ENCODE data around the gene SERPINA10.

Gene SERPINA10

DNA sequence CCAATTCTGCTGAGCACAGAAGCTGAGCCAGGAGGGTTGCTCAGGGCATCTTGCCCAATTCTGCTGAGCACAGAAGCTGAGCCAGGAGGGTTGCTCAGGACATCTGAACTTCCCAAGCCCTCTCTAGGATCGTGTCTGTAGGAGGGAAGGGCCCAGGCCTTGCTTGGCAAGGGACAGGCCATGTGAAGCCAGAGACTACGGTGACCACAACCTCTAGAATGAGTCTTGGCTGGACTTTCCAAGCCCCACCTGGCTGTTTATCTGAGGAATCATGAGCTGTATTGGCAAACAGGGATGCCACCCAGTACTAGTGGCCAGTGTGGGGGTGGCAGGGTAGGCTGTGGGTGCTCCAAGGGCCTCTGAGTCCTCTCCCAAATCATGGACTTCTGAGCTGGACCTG, 37.8 kb upstream of the SERPINA10 start:
- TF ChIP-seq GABPA (IDR thresholded peaks at IDR 0.05; ENCODE audit: low read depth) (no peak), POLR2AphosphoS5 (IDR thresholded peaks at IDR 0.05; ENCODE audit: low read depth) (no peak), SPI1 (IDR thresholded peaks at IDR 0.05; ENCODE audit: borderline replicate concordance, low read depth) (no peak)
- TF ChIP-seq, protein P1, sequence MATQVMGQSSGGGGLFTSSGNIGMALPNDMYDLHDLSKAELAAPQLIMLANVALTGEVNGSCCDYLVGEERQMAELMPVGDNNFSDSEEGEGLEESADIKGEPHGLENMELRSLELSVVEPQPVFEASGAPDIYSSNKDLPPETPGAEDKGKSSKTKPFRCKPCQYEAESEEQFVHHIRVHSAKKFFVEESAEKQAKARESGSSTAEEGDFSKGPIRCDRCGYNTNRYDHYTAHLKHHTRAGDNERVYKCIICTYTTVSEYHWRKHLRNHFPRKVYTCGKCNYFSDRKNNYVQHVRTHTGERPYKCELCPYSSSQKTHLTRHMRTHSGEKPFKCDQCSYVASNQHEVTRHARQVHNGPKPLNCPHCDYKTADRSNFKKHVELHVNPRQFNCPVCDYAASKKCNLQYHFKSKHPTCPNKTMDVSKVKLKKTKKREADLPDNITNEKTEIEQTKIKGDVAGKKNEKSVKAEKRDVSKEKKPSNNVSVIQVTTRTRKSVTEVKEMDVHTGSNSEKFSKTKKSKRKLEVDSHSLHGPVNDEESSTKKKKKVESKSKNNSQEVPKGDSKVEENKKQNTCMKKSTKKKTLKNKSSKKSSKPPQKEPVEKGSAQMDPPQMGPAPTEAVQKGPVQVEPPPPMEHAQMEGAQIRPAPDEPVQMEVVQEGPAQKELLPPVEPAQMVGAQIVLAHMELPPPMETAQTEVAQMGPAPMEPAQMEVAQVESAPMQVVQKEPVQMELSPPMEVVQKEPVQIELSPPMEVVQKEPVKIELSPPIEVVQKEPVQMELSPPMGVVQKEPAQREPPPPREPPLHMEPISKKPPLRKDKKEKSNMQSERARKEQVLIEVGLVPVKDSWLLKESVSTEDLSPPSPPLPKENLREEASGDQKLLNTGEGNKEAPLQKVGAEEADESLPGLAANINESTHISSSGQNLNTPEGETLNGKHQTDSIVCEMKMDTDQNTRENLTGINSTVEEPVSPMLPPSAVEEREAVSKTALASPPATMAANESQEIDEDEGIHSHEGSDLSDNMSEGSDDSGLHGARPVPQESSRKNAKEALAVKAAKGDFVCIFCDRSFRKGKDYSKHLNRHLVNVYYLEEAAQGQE (IDR thresholded peaks at IDR 0.05; ENCODE audit: insufficient replicate concordance, low read depth): no peak
- TF ChIP-seq, protein P2, sequence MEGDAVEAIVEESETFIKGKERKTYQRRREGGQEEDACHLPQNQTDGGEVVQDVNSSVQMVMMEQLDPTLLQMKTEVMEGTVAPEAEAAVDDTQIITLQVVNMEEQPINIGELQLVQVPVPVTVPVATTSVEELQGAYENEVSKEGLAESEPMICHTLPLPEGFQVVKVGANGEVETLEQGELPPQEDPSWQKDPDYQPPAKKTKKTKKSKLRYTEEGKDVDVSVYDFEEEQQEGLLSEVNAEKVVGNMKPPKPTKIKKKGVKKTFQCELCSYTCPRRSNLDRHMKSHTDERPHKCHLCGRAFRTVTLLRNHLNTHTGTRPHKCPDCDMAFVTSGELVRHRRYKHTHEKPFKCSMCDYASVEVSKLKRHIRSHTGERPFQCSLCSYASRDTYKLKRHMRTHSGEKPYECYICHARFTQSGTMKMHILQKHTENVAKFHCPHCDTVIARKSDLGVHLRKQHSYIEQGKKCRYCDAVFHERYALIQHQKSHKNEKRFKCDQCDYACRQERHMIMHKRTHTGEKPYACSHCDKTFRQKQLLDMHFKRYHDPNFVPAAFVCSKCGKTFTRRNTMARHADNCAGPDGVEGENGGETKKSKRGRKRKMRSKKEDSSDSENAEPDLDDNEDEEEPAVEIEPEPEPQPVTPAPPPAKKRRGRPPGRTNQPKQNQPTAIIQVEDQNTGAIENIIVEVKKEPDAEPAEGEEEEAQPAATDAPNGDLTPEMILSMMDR (IDR thresholded peaks at IDR 0.05; ENCODE audit: insufficient read depth, low read length): no peak
- no peak overlapping the region for H3K4me3 ChIP-seq (replicated peaks; ENCODE audit: insufficient read depth, low read length)
- H3K27ac ChIP-seq (replicated peaks): no peak overlapping the region
- no peak for DNase-seq (ENCODE audit: low read depth in 1 of 2, low spot score in 1 of 2)
- peaks cover 2% of the 10 kb centered on the region for H3K27me3 ChIP-seq (ENCODE audit: insufficient read depth, poor library complexity, severe bottlenecking)

DNA sequence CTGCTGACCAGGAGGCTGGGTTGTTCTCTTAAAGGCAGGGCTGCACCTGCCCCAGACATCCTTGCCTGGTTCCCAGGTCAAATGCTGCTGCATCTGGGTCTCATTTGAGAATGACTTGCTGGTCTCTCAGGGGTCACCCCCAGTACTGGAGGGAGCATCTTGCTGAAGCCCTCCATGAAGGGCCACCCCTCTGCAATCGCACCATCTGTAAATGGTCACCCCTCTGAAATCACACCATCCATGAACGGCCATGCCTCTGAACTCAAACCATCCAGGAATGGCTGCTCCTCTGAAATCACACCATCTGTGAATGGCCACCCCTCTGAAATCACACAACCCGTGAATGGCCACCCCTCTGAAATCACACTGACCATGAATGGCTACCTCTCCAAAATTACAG, 37.4 kb upstream of the SERPINA10 start:
- Histone ChIP-seq H3K27me3 (ENCODE audit: insufficient read depth, poor library complexity, severe bottlenecking) (peaks cover 2% of the 10 kb centered on the region), H3K27ac (replicated peaks) (no peak overlapping the region), H3K4me3 (replicated peaks; ENCODE audit: insufficient read depth, low read length) (no peak overlapping the region)
- no peak for DNase-seq (ENCODE audit: low read depth in 1 of 2, low spot score in 1 of 2)
- no peak for TF ChIP-seq SPI1 (IDR thresholded peaks at IDR 0.05; ENCODE audit: borderline replicate concordance, low read depth)
- TF ChIP-seq, protein P1 (IDR thresholded peaks at IDR 0.05; ENCODE audit: insufficient replicate concordance, low read depth): no peak
- TF ChIP-seq POLR2AphosphoS5 (IDR thresholded peaks at IDR 0.05; ENCODE audit: low read depth): no peak
- TF ChIP-seq GABPA (IDR thresholded peaks at IDR 0.05; ENCODE audit: low read depth): no peak
- TF ChIP-seq, protein P2 (IDR thresholded peaks at IDR 0.05; ENCODE audit: insufficient read depth, low read length): no peak

DNA sequence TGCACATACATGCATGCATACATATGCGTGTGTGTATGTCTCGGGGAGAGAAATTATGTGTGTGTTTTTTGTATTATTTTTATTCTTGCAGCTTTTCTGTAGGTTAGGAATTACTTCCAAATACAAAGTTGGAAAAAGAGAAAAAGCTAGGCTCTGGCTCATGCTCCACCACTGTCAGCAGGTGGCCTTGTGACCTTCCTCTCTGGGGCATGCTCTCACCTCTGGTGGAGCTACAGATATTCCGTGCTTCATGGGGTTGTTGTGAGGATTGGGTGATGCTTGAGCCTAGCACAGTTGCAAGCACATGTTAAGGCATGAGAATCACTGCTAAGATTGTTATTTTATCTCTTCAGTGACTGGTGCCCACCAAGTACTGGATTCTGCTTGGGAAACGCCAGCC, 36.8 kb upstream of the SERPINA10 start:
- no peak for DNase-seq (ENCODE audit: low read depth in 1 of 2, low spot score in 1 of 2)
- TF ChIP-seq, protein P1 (IDR thresholded peaks at IDR 0.05; ENCODE audit: insufficient replicate concordance, low read depth): no peak
- TF ChIP-seq GABPA (IDR thresholded peaks at IDR 0.05; ENCODE audit: low read depth): no peak
- TF ChIP-seq, protein P2 (IDR thresholded peaks at IDR 0.05; ENCODE audit: insufficient read depth, low read length): no peak
- no peak for TF ChIP-seq POLR2AphosphoS5 (IDR thresholded peaks at IDR 0.05; ENCODE audit: low read depth)
- TF ChIP-seq SPI1 (IDR thresholded peaks at IDR 0.05; ENCODE audit: borderline replicate concordance, low read depth): no peak
- no peak overlapping the region for H3K4me3 ChIP-seq (replicated peaks; ENCODE audit: insufficient read depth, low read length)
- no peak overlapping the region for H3K27ac ChIP-seq (replicated peaks)
- H3K27me3 ChIP-seq (ENCODE audit: insufficient read depth, poor library complexity, severe bottlenecking): peaks cover 2% of the 10 kb centered on the region

Measured in HL-60 (cell line).